ACHN (cell line): ENCODE results near the gene MSANTD1.

Source experiments
- DNase-seq: peaks from one replicate; pipeline ENCODE4 v3.0.0-alpha.2; 2015
- in situ Hi-C: cut with HindIII; loops from 2 replicates; pipeline ENCODE4 v1.10.0; 2017; ENCODE audit warnings: low sequenced_read_pairs, low pct_ligation_motif_present, low pct_unique_long_range_greater_than_20kb

The MSANTD1 gene

GRCh38 chr4:3241898-3242524 lies 6.9 kb upstream of the MSANTD1 start:
- in situ Hi-C loops, result no loop called here

GRCh38 chr4:3243136-3243780 lies 5.7 kb upstream of the MSANTD1 start:
- no peak for DNase-seq
- in situ Hi-C loops, result no loop called here

More at GRCh38 chr4:3241898-3242524, 6.9 kb upstream of the MSANTD1 start:
- no peak for DNase-seq

GRCh38 chr4:3244002-3244401 lies 5.0 kb upstream of the MSANTD1 start:
- in situ Hi-C loops, result no loop called here
- DNase-seq, result no peak

GRCh38 chr4:3244747-3245146 lies 4.2 kb upstream of the MSANTD1 start:
- in situ Hi-C loops, result no loop called here
- no peak for DNase-seq

GRCh38 chr4:3245676-3246075 lies 3.3 kb upstream of the MSANTD1 start:
- no peak for DNase-seq
- in situ Hi-C loops, result no loop called here

GRCh38 chr4:3246458-3247398 lies 2.2 kb upstream of the MSANTD1 start:
- DNase-seq, result no peak
- in situ Hi-C loops, result no loop called here

GRCh38 chr4:3247399-3248177 lies 1.4 kb upstream of the MSANTD1 start:
- DNase-seq, result no peak
- in situ Hi-C loops, result no loop called here

GRCh38 chr4:3248178-3248480 lies 830 bp upstream of the MSANTD1 start:
- in situ Hi-C loops, result no loop called here
- DNase-seq, result no peak

- no peak for DNase-seq
- in situ Hi-C loops, result no loop called here
Measured at GRCh38 chr4:3249711-3250437, 915 bp downstream of the MSANTD1 start.

- in situ Hi-C loops, result no loop called here
- DNase-seq, result no peak
Measured at GRCh38 chr4:3250438-3250955, 1.5 kb downstream of the MSANTD1 start.

- DNase-seq, result peak; percentile 74
- in situ Hi-C loops, result no loop called here
Measured at GRCh38 chr4:3250956-3251690, 2.2 kb downstream of the MSANTD1 start.

- in situ Hi-C loops, result no loop called here
- DNase-seq, result no peak
Measured at GRCh38 chr4:3251691-3252479, 2.9 kb downstream of the MSANTD1 start.

- no peak for DNase-seq
Measured at GRCh38 chr4:3252480-3252828, 3.5 kb downstream of the MSANTD1 start.

GRCh38 chr4:3252831-3253641 lies 4.1 kb downstream of the MSANTD1 start:
- no peak for DNase-seq
- in situ Hi-C loops, result no loop called here

More at GRCh38 chr4:3252480-3252828, 3.5 kb downstream of the MSANTD1 start:
- in situ Hi-C loops, result no loop called here

- in situ Hi-C loops, result no loop called here
- no peak for DNase-seq
Measured at GRCh38 chr4:3253808-3254207, 4.8 kb downstream of the MSANTD1 start.
